HTR-8/SVneo (cell line): ENCODE results near the gene PANX2.
"Not testable (repeated sequence)": the region's sequence is repeated elsewhere in the genome, so short reads cannot be mapped to it uniquely, and the experiment has no call there.

Source experiments
- DNase-seq: peaks from one replicate; pipeline ENCODE4 v3.0.0; 2011; ENCODE audit warnings: low spot score, mixed read lengths; ENCODE audit not compliant: insufficient read length
- FAIRE-seq: peaks from 2 replicates; lab custom pipeline; 2011; peaks lifted over from hg19 to GRCh38; lab: Jason Lieb, UNC

Gene PANX2

DNA sequence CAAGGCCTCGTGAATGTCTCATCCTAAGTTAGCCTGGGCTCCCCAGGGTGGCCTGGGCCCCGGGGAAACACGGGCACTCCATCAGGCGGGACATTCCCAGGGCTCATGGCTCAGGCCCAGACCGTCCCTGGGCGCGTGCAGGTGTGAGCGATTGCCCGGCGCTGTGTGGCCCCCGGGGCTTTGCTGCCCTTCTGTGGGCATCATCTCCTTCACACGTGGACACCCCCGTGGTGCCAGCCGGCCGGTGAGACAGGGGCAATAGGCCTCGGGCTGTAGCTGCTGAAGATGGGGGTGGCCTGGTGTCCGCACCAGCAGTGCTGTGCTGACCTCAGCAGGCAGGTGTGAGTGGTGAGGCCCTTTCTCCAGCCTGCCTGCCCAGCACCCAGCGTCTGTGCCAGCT is 25.7 kb downstream of the PANX2 start:
- FAIRE-seq = no peak
- no peak for DNase-seq

- DNase-seq = no peak
- FAIRE-seq = no peak
Measured at GRCh38 chr22:50197000-50197800, 26.7 kb downstream of the PANX2 start.

GRCh38 chr22:50197856-50198623 is 27.5 kb downstream of the PANX2 start:
- DNase-seq (no peak), FAIRE-seq (no peak)

GRCh38 chr22:50198624-50199017 is 28.1 kb downstream of the PANX2 start:
- DNase-seq (no peak), FAIRE-seq (no peak)

GRCh38 chr22:50199251-50199721 is 28.8 kb downstream of the PANX2 start:
- DNase-seq (no peak), FAIRE-seq (no peak)

GRCh38 chr22:50199829-50200460 is 29.4 kb downstream of the PANX2 start:
- DNase-seq = no peak
- FAIRE-seq = no peak

DNA sequence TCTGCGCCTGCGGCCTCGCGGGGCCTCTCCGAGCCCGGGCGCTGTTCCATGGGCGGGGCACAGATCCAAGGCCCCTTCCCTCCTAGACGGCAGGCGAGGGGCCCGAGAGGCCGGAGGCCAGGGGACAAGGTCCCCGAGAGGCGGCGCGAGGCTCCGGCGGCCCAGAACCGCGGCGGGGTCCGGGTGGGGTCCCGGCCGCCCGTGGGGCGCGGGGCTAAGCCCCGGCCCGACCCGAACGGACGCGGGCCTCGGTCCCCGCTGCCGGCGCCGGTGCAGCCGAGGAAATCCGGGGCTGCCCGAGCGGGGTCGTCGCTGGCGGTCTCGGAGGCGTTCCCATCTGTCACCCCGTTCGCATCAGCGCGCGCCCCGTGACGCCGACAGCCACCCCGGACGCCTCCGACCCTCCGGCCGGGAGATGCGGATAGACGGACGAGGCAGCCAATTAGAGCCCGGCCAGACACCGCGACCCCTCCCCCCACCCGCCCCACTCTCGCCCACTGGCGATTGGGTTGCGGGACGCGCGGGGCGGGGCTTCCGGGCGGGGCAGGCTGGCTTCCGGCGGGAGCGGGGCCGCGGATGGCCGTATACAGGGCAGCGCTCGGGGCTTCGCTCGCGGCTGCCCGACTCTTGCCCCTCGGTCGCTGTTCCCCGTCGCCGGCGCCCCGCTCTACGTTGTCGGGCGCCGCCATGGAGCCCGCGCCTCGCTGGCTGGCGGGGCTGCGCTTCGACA is 30.1 kb downstream of the PANX2 start, which contains the start of gene SELENOO:
TSS of gene SELENOO (plus strand) at position 551 of the 730 bp plus-strand sequence. CDS start at position 577, 26 bp downstream.
- DNase-seq (peak; percentile 95), FAIRE-seq (no peak)

DNA sequence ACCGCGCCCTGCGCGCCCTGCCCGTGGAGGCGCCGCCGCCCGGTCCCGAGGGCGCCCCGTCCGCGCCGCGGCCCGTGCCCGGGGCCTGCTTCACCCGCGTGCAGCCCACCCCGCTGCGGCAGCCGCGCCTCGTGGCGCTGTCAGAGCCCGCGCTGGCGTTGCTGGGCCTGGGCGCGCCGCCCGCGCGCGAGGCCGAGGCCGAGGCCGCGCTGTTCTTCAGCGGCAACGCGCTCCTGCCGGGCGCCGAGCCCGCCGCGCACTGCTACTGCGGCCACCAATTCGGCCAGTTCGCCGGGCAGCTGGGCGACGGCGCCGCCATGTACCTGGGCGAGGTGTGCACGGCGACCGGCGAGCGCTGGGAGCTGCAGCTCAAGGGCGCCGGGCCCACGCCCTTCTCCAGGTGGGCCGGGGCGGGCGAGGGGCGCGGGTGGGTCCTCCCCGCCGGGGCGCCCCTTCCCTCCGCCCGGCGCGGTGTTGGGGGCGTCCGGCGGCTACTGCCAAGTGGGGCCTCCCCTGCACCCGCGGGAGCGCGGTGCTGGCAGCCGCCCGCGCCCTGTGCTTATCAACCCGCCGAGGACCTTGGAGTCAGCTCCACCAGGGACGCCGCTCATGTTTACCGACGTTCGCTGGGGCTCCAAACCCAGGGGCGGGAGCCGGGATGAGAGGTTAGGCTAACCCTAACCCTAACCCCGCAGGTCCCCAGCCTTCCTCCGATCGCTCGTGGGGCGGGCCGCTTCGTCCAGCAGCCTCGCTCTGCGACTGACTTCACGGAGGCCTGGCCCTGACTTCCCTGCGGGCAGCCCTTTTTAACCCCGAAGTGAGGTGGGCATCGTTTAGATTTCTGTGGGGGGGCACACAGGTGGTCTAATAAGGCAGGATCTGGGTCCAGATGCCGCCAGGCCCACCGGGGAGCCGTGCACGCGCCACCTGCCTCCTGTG is 30.9 kb downstream of the PANX2 start:
- no peak for DNase-seq
- FAIRE-seq = peak; percentile 74

- FAIRE-seq (no peak), DNase-seq (no peak)
Measured at GRCh38 chr22:50202130-50202666, 31.7 kb downstream of the PANX2 start.

DNA sequence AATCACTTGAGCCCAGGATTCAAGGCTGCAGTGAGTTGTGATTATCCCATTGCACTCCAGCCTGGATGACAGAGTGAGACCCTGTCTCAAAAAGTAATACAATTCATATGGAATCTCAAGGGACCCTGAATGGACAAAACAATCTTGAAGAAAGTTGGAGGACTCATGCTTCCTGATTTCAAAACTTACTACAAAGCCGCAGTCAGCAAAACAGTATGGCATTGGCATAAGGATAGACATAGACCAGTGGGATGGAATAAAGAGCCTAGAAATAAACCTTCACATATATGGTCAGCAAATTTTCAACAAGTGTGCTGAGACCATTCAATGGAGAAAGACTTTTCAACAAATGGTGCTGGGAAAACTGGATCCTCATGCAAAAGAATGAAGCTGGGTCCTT is 32.8 kb downstream of the PANX2 start:
- DNase-seq (no peak), FAIRE-seq (no peak)

GRCh38 chr22:50204571-50204970 is 34.0 kb downstream of the PANX2 start:
- FAIRE-seq (no peak), DNase-seq (no peak)

- FAIRE-seq, DNase-seq: not testable (repeated sequence)
Measured at GRCh38 chr22:50204998-50205397, 34.5 kb downstream of the PANX2 start.

GRCh38 chr22:50205781-50206569 is 35.4 kb downstream of the PANX2 start:
- FAIRE-seq = no peak
- no peak for DNase-seq

GRCh38 chr22:50206599-50206998 is 36.1 kb downstream of the PANX2 start:
- no peak for DNase-seq
- no peak for FAIRE-seq

DNA sequence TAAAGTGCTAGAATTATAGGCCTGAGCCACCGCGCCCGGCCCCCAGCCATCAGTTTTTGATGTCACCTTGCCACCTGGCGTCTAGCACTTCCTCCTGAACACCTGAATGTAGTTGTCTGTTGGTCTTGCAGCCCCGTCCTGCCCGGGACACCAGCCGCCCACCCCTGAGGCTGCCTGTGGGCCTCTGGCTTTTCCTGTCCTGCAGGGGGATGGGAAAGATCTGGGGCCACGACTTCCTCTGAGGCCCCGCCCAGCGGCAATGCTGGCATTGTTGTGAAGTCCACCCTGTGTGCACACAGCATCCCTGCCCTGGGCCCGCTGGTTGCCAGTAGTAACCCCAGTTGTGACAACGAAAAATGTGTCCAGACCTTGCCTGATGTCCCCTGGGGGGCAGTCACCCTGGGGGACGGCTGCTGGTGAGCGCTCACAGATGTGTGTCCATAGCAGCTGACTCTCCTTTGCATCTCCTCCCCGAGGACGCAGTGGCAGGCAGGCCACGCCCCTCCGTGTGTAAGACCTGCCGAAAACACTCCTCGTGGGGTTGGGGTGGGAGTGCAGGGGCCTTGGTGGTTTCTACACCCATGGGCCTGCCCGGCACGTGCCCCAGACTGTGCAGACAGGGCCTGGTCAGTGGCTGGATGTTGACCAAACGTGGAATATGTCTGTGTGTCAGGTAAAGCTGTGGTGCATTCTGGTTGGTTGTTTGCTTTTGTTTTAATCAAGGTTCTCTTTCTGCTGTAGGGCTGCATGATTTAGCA is 37.0 kb downstream of the PANX2 start:
- no peak for FAIRE-seq

DNA sequence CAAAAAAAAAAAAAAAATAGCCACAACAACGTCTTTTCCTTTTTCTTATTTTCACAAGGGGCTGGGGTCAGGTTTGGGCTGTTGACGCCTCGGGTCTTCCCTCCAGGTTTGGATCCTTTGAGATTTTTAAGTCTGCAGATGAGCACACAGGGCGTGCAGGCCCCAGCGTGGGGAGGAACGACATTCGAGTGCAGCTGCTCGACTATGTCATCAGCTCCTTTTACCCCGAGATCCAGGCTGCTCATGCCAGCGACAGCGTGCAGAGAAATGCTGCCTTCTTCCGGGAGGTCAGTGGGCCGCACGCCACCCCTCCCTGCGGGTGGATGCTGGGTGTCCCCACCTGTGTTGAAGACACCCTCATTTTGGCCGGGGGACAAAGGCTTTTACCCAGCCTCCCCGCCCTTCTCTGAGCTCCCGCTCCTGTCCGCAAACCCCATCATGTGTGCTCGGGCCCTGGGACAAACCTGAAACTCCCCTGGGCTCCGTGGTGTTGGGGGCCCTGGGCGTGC is 38.0 kb downstream of the PANX2 start:
- DNase-seq (no peak), FAIRE-seq (no peak)

More for the DNA sequence above, 37.0 kb downstream of the PANX2 start:
- DNase-seq = no peak
